Gastroesophageal sphincter (tissue), 3 donors: ENCODE data around the gene MMS19.

Experiments used
- POLR2AphosphoS5 ChIP-seq: sonication (generic); formaldehyde crosslinking; IDR thresholded peaks from one replicate; pipeline ENCODE4 v1.6.1; 2017; ENCODE audit warnings: antibody characterized with exemption
- TF ChIP-seq, protein P1 (sequence below), 4 experiments: fragments of 200-600 bp in 2 of 4; fragments of 450-650 bp in 2 of 4; sonication (generic) in 1 of 4; IDR thresholded peaks; one replicate each; pipeline ENCODE4 v1.5.1; 2017 to 2019; ENCODE audit warnings: antibody characterized with exemption in 4 of 4, mild to moderate bottlenecking in 2 of 4, moderate library complexity in 2 of 4

DNA sequence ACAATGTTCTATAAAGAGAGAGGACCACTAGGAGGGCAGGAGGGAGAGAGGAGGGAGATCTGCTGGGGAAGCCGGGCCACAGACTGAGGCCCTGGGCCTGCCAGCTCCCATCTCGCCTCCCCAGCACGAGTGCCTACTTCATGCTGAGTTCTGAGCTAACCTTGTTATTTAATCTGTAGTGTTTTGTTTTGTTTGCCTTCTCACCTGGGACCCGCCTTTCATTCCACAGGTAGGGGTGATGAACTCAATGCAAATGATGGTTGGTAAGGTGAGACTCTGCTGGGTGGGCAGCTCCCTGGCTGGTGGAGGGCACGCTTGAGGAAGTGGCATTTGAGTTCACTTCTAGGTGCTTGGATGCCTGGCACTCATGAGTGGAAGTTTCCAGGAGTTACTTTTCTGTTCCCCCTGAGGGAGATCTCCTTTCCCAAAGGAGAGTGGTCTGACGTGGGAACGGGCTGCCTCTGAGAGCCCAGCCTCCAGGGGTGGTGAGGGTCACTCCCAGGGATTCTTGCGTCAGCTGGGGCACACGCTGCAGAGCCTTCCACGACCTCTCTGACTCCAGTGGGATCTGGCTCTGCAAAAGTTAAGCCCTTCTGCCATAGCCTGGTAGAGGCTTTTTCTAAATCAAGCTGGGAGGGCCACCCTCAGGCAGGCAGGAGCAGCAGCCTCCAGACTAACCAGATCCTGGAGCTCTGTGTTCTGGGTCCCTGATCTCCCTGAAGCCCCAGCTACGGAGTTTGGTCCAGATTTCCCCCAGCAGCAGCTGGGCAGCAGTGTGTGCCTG, 22.9 kb upstream of the MMS19 start:
- no peak for TF ChIP-seq POLR2AphosphoS5
- TF ChIP-seq, protein P1, sequence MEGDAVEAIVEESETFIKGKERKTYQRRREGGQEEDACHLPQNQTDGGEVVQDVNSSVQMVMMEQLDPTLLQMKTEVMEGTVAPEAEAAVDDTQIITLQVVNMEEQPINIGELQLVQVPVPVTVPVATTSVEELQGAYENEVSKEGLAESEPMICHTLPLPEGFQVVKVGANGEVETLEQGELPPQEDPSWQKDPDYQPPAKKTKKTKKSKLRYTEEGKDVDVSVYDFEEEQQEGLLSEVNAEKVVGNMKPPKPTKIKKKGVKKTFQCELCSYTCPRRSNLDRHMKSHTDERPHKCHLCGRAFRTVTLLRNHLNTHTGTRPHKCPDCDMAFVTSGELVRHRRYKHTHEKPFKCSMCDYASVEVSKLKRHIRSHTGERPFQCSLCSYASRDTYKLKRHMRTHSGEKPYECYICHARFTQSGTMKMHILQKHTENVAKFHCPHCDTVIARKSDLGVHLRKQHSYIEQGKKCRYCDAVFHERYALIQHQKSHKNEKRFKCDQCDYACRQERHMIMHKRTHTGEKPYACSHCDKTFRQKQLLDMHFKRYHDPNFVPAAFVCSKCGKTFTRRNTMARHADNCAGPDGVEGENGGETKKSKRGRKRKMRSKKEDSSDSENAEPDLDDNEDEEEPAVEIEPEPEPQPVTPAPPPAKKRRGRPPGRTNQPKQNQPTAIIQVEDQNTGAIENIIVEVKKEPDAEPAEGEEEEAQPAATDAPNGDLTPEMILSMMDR (IDR thresholded peaks at IDR 0.05), result no peak
